K562 (cell line): ENCODE measurements around the gene TMEM81. TPM values are rescaled to one million over a fixed set of nuclear protein-coding genes. Genes with fewer than 3 reads are reported as not detected.

Experiments
- CC2D1A ChIP-seq: fragments of 450-650 bp; IDR thresholded peaks from 2 replicates; pipeline ENCODE4 v1.6.1; 2017; ENCODE audit warnings: mild to moderate bottlenecking
- ERF ChIP-seq: fragments of 450-650 bp; formaldehyde crosslinking; IDR thresholded peaks from 2 replicates; pipeline ENCODE4 v1.4.0; 2020; ENCODE audit warnings: mild to moderate bottlenecking, mixed read lengths
- MAFF ChIP-seq: IDR thresholded peaks from 2 replicates; pipeline ENCODE4 v1.6.1; 2012; ENCODE audit warnings: low read length, improper control_type of control experiment
- MEIS2 ChIP-seq: fragments of 450-650 bp; IDR thresholded peaks from 2 replicates; pipeline ENCODE4 v1.6.1; 2014; ENCODE audit warnings: mild to moderate bottlenecking; ENCODE audit not compliant: partially characterized antibody
- MYC ChIP-seq, 2 experiments: fragments of 250-450 bp in 1 of 2; sonication (Bioruptor Pico) in 1 of 2; IDR thresholded peaks; 2 replicates each; pipeline versions ENCODE4 v1.5.1 to v1.6.1; 2012 to 2021; ENCODE audit warnings: low read depth in 2 of 2, borderline replicate concordance in 1 of 2, improper control_type of control experiment in 1 of 2, low read length in 1 of 2, mild to moderate bottlenecking in 1 of 2, moderate library complexity in 1 of 2
- NCOA2 ChIP-seq, 2 experiments: fragments of 450-650 bp; IDR thresholded peaks; 2 replicates each; pipeline ENCODE4 v1.6.1; 2018; ENCODE audit warnings: mild to moderate bottlenecking in 2 of 2, moderate library complexity in 1 of 2; ENCODE audit not compliant: partially characterized antibody in 2 of 2
- RHOXF2B ChIP-seq: fragments of 250-450 bp; sonication (Bioruptor Pico); conservative IDR thresholded peaks from 2 replicates; pipeline ENCODE4 v1.5.1; 2021
- SPI1 ChIP-seq: IDR thresholded peaks from 2 replicates; pipeline ENCODE4 v1.6.1; 2011; ENCODE audit warnings: low read depth, low read length, control low read depth, borderline replicate concordance
- TARDBP ChIP-seq: fragments of 450-650 bp; IDR thresholded peaks from 2 replicates; pipeline ENCODE4 v1.6.1; 2016
- THRAP3 ChIP-seq: fragments of 450-650 bp; IDR thresholded peaks from 2 replicates; pipeline ENCODE4 v1.6.1; 2016; ENCODE audit warnings: mild to moderate bottlenecking, inconsistent platforms, borderline replicate concordance
- YY1 ChIP-seq, 3 experiments: IDR thresholded peaks; 2 replicates each; pipeline ENCODE4 v1.6.1; 2011; ENCODE audit warnings: low read length in 2 of 3, mild to moderate bottlenecking in 2 of 3, moderate library complexity in 2 of 3, borderline replicate concordance in 1 of 3, control low read depth in 1 of 3, low read depth in 1 of 3; ENCODE audit not compliant: insufficient read depth in 3 of 3, insufficient replicate concordance in 2 of 3, control insufficient read depth in 1 of 3, insufficient read length in 1 of 3; ENCODE audit errors: extremely low read depth in 1 of 3
- polyA plus RNA-seq, 8 experiments: library from polyadenylated mRNA; depleted of rRNA in 4 of 8; stranded (reverse) in 5 of 8; unstranded in 3 of 8; fragments of >200 nt; fragmentation: Nextera tagmentation in 2 of 8; fragmentation: Illumina TruSeq in 1 of 8; extraction: Ambion mirVana in 2 of 8; extraction: Trizol in 1 of 8; gene quantifications; 2 replicates each; pipeline versions ENCODE4 v1.2.1 to v1.2.3, GENCODE V29; 2011 to 2014; ENCODE audit warnings: inconsistent platforms in 1 of 8, missing spikeins in 1 of 8
- total RNA-seq, 7 experiments: library from RNA; depleted of rRNA in 6 of 7; stranded (reverse); fragments of >200 nt in 6 of 7; fragmentation: Illumina TruSeq in 2 of 7; extraction: Trizol in 2 of 7; gene quantifications; 2 replicates each; pipeline versions ENCODE4 v1.2.1 to v1.2.3, GENCODE V29; 2011 to 2021; ENCODE audit warnings: low replicate concordance in 1 of 7
- TF ChIP-seq, protein P1 (sequence below): fragments of 450-650 bp; IDR thresholded peaks from 2 replicates; pipeline ENCODE4 v1.6.1; 2016
- TF ChIP-seq, protein P2 (sequence below): sonication (generic); formaldehyde crosslinking; IDR thresholded peaks from 2 replicates; pipeline ENCODE4 v1.8.0; 2022; ENCODE audit warnings: missing genetic modification reagents, mild to moderate bottlenecking, borderline replicate concordance
- TF ChIP-seq, protein P3 (sequence below): fragments of 450-650 bp; IDR thresholded peaks from 2 replicates; pipeline ENCODE4 v1.6.1; 2017; ENCODE audit warnings: mild to moderate bottlenecking, moderate library complexity
- TF ChIP-seq, protein P4 (sequence below): fragments of 250-450 bp; sonication (Bioruptor Pico); IDR thresholded peaks from 2 replicates; pipeline ENCODE4 v1.4.0; 2020

The TMEM81 gene
- total and polyA plus RNA-seq, 9 of the 15 experiments (the other 6 are each of a cell fraction or from before 2014, with no cell fraction given), result 3.2 to 6.1 (median 4.4) TPM

DNA sequence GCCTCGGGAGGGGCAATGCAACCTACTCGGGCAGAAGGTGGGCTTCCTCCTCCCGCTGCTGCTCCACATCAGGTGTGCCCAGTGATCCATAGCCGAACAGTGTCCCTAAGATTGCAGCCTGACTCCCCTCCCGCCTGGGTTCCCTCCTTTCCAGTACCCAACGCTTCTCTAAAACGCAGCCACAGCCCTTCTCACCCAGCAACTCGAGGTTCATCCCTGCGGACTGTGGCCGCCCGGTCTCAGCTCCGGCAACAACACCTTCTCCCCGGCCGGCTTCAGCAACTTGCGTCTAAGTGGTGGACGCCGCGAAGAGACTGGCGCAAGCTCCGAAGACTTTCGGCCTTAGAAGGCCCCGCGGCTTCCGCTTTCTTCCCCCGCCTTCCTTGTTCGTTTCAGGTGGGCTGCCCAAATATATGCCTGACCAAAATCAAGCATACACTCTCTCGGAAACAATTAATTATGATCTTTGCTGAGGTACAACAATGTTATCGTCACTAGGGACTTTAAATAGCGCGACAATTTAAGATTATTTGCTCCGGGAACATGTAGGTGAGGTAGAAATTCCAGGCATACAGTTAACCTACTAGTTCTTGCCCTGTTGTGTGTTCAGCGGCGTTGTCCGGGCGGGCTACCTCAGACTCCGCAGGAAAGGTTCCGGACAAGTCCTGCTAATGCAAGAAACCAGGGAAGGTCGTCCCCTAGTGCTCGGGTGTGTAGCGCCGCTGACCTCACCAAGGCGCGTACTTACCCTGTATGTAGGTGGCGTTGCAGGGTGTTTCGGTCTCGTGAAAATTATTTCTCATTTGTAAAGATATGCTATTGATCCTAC is 37.6 kb upstream of the TMEM81 start, which contains the start of gene RBBP5 (continued):
- peak; percentile 89 for TF ChIP-seq CC2D1A
- TF ChIP-seq MEIS2, result no peak
- TF ChIP-seq, protein P1, sequence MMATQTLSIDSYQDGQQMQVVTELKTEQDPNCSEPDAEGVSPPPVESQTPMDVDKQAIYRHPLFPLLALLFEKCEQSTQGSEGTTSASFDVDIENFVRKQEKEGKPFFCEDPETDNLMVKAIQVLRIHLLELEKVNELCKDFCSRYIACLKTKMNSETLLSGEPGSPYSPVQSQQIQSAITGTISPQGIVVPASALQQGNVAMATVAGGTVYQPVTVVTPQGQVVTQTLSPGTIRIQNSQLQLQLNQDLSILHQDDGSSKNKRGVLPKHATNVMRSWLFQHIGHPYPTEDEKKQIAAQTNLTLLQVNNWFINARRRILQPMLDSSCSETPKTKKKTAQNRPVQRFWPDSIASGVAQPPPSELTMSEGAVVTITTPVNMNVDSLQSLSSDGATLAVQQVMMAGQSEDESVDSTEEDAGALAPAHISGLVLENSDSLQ, result peak; percentile 13; the same call in 1 of the 2 replicates
- peak; percentile 95 for TF ChIP-seq TARDBP
- TF ChIP-seq NCOA2 (IDR thresholded peaks at IDR 0.05; ENCODE audit: partially characterized antibody in 2 of 2), result peak in 1 of 2 experiments; percentile 99
- peak; percentile 77; the same call in 1 of the 2 replicates for TF ChIP-seq RHOXF2B (CRISPR knock-in tag)
- TF ChIP-seq, protein P2, sequence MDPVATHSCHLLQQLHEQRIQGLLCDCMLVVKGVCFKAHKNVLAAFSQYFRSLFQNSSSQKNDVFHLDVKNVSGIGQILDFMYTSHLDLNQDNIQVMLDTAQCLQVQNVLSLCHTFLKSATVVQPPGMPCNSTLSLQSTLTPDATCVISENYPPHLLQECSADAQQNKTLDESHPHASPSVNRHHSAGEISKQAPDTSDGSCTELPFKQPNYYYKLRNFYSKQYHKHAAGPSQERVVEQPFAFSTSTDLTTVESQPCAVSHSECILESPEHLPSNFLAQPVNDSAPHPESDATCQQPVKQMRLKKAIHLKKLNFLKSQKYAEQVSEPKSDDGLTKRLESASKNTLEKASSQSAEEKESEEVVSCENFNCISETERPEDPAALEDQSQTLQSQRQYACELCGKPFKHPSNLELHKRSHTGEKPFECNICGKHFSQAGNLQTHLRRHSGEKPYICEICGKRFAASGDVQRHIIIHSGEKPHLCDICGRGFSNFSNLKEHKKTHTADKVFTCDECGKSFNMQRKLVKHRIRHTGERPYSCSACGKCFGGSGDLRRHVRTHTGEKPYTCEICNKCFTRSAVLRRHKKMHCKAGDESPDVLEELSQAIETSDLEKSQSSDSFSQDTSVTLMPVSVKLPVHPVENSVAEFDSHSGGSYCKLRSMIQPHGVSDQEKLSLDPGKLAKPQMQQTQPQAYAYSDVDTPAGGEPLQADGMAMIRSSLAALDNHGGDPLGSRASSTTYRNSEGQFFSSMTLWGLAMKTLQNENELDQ (CRISPR knock-in tag), result no peak
- peak; percentile 96 for TF ChIP-seq SPI1
- TF ChIP-seq THRAP3, result peak; percentile 36; the same call in 1 of the 2 replicates
- TF ChIP-seq ERF (CRISPR knock-in tag), result peak; percentile 19; the same call in 1 of the 2 replicates
- peak in 2 of 3 experiments; percentile 72 to 86 for TF ChIP-seq YY1 (IDR thresholded peaks at IDR 0.05; ENCODE audit: borderline replicate concordance in 1 of 3, control insufficient read depth in 1 of 3, extremely low read depth in 1 of 3, insufficient read depth in 3 of 3, insufficient read length in 1 of 3, insufficient replicate concordance in 2 of 3, low read depth in 1 of 3, low read length in 2 of 3)
- TF ChIP-seq, protein P3, sequence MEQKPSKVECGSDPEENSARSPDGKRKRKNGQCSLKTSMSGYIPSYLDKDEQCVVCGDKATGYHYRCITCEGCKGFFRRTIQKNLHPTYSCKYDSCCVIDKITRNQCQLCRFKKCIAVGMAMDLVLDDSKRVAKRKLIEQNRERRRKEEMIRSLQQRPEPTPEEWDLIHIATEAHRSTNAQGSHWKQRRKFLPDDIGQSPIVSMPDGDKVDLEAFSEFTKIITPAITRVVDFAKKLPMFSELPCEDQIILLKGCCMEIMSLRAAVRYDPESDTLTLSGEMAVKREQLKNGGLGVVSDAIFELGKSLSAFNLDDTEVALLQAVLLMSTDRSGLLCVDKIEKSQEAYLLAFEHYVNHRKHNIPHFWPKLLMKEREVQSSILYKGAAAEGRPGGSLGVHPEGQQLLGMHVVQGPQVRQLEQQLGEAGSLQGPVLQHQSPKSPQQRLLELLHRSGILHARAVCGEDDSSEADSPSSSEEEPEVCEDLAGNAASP, result no peak
- peak; percentile 83 for TF ChIP-seq MYC (IDR thresholded peaks at IDR 0.05; ENCODE audit: low read depth, low read length)
- peak; percentile 73; the same call in 1 of the 2 replicates for TF ChIP-seq MYC (CRISPR knock-in tag; IDR thresholded peaks at IDR 0.05; ENCODE audit: borderline replicate concordance, low read depth)
- TF ChIP-seq, protein P4, sequence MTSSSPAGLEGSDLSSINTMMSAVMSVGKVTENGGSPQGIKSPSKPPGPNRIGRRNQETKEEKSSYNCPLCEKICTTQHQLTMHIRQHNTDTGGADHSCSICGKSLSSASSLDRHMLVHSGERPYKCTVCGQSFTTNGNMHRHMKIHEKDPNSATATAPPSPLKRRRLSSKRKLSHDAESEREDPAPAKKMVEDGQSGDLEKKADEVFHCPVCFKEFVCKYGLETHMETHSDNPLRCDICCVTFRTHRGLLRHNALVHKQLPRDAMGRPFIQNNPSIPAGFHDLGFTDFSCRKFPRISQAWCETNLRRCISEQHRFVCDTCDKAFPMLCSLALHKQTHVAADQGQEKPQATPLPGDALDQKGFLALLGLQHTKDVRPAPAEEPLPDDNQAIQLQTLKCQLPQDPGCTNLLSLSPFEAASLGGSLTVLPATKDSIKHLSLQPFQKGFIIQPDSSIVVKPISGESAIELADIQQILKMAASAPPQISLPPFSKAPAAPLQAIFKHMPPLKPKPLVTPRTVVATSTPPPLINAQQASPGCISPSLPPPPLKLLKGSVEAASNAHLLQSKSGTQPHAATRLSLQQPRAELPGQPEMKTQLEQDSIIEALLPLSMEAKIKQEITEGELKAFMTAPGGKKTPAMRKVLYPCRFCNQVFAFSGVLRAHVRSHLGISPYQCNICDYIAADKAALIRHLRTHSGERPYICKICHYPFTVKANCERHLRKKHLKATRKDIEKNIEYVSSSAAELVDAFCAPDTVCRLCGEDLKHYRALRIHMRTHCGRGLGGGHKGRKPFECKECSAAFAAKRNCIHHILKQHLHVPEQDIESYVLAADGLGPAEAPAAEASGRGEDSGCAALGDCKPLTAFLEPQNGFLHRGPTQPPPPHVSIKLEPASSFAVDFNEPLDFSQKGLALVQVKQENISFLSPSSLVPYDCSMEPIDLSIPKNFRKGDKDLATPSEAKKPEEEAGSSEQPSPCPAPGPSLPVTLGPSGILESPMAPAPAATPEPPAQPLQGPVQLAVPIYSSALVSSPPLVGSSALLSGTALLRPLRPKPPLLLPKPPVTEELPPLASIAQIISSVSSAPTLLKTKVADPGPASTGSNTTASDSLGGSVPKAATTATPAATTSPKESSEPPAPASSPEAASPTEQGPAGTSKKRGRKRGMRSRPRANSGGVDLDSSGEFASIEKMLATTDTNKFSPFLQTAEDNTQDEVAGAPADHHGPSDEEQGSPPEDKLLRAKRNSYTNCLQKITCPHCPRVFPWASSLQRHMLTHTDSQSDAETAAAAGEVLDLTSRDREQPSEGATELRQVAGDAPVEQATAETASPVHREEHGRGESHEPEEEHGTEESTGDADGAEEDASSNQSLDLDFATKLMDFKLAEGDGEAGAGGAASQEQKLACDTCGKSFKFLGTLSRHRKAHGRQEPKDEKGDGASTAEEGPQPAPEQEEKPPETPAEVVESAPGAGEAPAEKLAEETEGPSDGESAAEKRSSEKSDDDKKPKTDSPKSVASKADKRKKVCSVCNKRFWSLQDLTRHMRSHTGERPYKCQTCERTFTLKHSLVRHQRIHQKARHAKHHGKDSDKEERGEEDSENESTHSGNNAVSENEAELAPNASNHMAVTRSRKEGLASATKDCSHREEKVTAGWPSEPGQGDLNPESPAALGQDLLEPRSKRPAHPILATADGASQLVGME (CRISPR knock-in tag), result no peak; the same call in 1 of the 2 replicates
- peak; percentile 21; the same call in 1 of the 2 replicates for TF ChIP-seq MAFF
